GM19043 (cell line): Measurements from ENCODE around the gene MAGED4.
"Not testable (repeated sequence)": the region's sequence is repeated elsewhere in the genome, so short reads cannot be mapped to it uniquely, and the experiment has no call there.

ENCODE experiments used
- ATAC-seq: cut with Tn5 transposase; IDR thresholded peaks from one replicate; pipeline ENCODE4 v1.9.1; 2021; ENCODE audit warnings: low read depth; ENCODE audit not compliant: unreplicated experiment

The MAGED4 gene

GRCh38 chrX:52184440-52185077, at the start of gene MAGED4:
MAGED4 (plus strand) TSS chrX:52184888; CDS start chrX:52185923, 1,035 bp downstream.
- not testable (repeated sequence) for ATAC-seq

- no peak for ATAC-seq
These were observed 45.7 kb upstream of the MAGED4 start for GRCh38 chrX:52138830-52139544.

- ATAC-seq: no peak
These were observed 45.2 kb upstream of the MAGED4 start for GRCh38 chrX:52139545-52139895.

- ATAC-seq: no peak
These were observed 44.7 kb upstream of the MAGED4 start for GRCh38 chrX:52140020-52140419.

GRCh38 chrX:52150667-52151066, 34.0 kb upstream of the MAGED4 start:
- not testable (repeated sequence) for ATAC-seq

GRCh38 chrX:52160140-52160539, 24.5 kb upstream of the MAGED4 start:
- ATAC-seq: not testable (repeated sequence)

- no peak for ATAC-seq
These were observed 17.8 kb upstream of the MAGED4 start for GRCh38 chrX:52166840-52167239.

- ATAC-seq: not testable (repeated sequence)
These were observed 13.6 kb upstream of the MAGED4 start for GRCh38 chrX:52171055-52171454.

GRCh38 chrX:52185078-52185453, 378 bp downstream of the MAGED4 start:
- ATAC-seq: not testable (repeated sequence)

GRCh38 chrX:52211405-52211804, 26.7 kb downstream of the MAGED4 start:
- ATAC-seq: not testable (repeated sequence)

- no peak for ATAC-seq
These were observed 28.6 kb downstream of the MAGED4 start for GRCh38 chrX:52213276-52213675.

- no peak for ATAC-seq
These were observed 31.9 kb downstream of the MAGED4 start for GRCh38 chrX:52216541-52216940.

GRCh38 chrX:52217494-52218160, 32.9 kb downstream of the MAGED4 start:
- no peak for ATAC-seq

GRCh38 chrX:52220936-52221335, 36.2 kb downstream of the MAGED4 start:
- no peak for ATAC-seq
